PC-9 (cell line): Measurements from ENCODE around the gene NR3C1.

Source experiments
- EZH2 ChIP-seq: fragments of 200-600 bp; sonication (generic); IDR thresholded peaks from 2 replicates; pipeline ENCODE4 v1.8.0; 2017; ENCODE audit warnings: antibody characterized with exemption, low read depth
- TF ChIP-seq, protein P1 (sequence below): fragments of 200-600 bp; sonication (generic); conservative IDR thresholded peaks from 2 replicates; pipeline ENCODE4 v1.6.1; 2017; ENCODE audit warnings: mixed run types, antibody characterized with exemption, mild to moderate bottlenecking, moderate library complexity

GRCh38 chr5:143373076-143373475 lies 30.4 kb downstream of the NR3C1 start:
- TF ChIP-seq, protein P1, sequence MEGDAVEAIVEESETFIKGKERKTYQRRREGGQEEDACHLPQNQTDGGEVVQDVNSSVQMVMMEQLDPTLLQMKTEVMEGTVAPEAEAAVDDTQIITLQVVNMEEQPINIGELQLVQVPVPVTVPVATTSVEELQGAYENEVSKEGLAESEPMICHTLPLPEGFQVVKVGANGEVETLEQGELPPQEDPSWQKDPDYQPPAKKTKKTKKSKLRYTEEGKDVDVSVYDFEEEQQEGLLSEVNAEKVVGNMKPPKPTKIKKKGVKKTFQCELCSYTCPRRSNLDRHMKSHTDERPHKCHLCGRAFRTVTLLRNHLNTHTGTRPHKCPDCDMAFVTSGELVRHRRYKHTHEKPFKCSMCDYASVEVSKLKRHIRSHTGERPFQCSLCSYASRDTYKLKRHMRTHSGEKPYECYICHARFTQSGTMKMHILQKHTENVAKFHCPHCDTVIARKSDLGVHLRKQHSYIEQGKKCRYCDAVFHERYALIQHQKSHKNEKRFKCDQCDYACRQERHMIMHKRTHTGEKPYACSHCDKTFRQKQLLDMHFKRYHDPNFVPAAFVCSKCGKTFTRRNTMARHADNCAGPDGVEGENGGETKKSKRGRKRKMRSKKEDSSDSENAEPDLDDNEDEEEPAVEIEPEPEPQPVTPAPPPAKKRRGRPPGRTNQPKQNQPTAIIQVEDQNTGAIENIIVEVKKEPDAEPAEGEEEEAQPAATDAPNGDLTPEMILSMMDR, result no peak
- TF ChIP-seq EZH2, result no peak
